ENCODE data around the gene ADGRD1.
"Not testable (repeated sequence)": the region's sequence is repeated elsewhere in the genome, so short reads cannot be mapped to it uniquely, and the experiment has no call there.

Gene ADGRD1

GRCh38 chr12:130987151-130987931 lies 33.6 kb downstream of the ADGRD1 start:
- DNase-seq (ENCODE audit: low spot score), result no peak

- DNase-seq (ENCODE audit: low spot score), result no peak
Measured at GRCh38 chr12:130988261-130988660, 34.6 kb downstream of the ADGRD1 start.

DNA sequence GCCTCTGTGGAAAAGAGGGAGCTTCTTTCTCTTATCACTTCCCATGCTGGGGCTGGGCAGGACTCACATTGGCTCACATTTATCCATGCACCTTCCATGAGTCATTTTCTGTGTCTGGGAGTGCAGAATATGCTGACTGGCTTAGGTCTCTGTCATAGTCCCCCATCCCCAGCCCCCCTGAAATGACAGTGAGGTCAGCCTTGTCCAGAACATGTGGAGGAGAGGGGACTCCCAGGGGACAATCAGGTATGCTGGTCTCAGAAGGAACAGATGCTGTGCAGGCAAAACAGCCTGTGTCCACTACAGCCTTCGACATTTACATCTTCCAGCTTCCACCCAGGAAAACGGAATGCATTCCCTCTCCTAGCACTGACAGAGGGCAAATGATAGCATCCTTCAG lies 35.0 kb downstream of the ADGRD1 start:
- no peak for DNase-seq (ENCODE audit: low spot score)

DNA sequence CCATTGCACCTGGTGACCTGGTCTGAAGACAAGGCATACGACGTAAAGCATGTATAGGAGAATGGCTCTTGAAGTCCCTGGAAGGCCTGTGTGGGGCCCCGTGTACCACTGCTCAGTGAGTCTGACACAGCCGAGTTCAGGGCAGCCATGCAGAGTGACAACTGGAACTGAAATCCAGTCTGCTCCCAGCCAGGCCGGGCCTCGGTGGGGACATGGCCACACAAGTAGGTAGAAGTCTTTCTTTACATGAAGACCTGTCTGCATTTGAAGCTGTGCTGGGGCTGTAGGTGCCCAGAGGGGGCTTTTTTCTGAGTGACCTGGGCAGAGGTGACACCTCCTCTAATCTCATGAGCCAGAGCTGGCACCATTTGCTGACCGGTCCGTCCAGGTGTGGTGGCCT lies 35.7 kb downstream of the ADGRD1 start:
- no peak for DNase-seq (ENCODE audit: low spot score)

- no peak for DNase-seq (ENCODE audit: low spot score)
Measured at GRCh38 chr12:130990034-130990433, 36.3 kb downstream of the ADGRD1 start.

- no peak for DNase-seq (ENCODE audit: low spot score)
Measured at GRCh38 chr12:130992448-130992847, 38.7 kb downstream of the ADGRD1 start.

- no peak for DNase-seq (ENCODE audit: low spot score)
Measured at GRCh38 chr12:130992979-130993538, 39.4 kb downstream of the ADGRD1 start.

DNA sequence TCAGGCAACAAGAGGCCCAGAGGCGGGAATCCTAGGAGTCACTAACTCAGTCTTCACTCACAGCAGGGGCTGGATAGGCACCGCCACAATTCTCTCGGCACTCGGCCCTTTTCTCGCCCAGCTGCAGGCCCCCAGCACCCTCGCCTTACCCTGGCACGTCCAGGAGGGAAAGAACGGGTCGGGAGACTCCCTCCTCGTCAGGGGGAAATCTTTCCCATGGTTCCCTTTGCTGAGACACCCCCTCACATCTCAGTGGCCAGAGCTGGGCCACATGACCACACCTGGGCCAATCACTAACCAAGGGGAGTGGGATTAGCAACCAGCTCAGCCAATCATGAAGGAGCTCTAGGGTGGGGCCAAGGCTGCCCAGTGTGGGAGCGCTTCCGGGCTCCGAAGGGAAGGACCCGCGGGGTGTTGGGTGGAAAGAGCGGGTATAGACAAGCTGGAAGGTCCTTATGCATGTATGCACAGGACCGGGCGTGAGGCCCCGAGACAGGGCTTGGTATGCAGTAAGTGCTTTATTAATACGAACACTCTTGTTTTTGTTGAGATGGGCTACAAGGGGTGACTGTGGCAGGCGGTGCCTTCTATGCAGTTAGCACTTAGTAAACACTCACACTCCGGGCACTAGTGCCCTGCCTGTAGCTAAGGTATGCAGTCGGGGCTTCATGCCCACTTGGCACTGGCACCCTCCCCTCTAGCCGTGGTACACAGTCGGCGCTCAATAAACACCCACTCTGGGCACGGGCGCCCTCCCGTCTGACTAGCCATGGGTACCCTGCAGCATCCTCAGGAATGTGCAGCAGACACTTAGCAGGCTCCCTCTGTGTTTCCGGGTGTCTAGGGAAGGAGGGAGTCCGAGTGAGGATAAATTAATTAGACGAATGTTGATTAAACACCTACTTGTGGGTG lies 40.3 kb downstream of the ADGRD1 start:
- DNase-seq (ENCODE audit: low spot score), result no peak

GRCh38 chr12:130994821-130995375 lies 41.2 kb downstream of the ADGRD1 start:
- DNase-seq (ENCODE audit: low spot score), result no peak

DNA sequence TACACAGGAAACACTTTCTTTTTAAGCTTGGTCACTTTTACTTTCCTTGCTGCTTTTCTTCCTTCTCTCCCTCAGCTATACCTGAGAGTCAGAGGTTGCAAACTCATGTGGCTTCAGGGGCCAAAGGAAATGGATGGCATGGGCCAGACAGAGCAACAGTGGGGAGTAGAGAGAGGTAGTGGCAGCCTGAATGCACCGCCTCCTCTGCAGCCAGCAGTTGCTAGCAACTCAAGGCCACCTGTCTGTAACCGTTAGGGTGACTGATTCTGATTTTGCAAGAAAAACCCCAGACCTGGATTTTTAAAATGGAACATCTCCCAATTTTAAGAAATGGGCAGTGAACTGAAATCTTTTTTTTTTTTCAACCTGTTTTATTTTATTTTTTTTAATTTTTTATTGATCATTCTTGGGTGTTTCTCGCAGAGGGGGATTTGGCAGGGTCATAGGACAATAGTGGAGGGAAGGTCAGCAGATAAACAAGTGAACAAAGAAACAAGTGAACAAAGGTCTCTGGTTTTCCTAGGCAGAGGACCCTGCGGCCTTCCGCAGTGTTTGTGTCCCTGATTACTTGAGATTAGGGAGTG lies 41.8 kb downstream of the ADGRD1 start:
- DNase-seq (ENCODE audit: low spot score), result not testable (repeated sequence)

DNA sequence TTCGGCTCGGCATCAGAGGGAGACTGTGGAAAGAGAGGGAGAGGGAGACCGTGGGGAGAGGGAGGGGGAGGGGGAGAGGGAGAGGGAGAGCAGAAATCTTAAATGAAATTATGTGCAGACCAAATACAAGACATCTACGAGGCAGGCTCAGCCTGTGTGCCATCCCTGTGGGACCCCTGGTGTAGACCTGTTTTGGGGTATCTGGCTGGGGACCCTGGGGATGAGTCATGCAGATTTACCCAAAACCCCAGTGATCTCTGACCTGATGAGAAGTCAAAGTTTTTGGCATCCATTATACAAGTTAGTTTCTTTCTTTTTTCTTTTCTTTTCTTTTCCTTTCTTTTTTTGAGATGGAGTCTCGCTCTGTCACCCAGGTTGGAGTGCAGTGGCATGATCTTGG lies 44.4 kb downstream of the ADGRD1 start:
- DNase-seq (ENCODE audit: low spot score), result no peak

DNA sequence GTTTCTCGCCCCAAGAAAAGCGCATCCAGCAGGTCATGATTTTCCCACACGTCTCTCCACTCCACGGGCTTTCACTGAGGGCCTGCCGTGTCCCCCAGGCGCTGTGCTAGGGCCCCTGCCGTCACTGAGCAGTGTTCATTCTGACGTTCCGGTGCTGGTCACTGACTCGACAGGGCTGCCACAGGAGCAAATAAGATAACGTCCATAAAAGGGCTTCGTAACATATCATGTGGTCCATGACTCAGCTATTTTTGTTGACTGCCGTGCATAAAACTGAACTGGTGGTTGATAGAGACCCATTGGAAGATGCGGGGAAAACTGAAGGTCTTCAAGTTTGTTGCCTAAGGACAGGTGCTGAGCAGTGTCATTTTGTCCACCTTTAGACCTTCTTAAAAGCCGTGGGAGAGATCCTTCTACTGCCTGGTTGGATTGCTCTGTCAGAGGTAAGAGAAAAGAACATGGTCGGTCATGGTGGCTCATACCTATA lies 46.3 kb downstream of the ADGRD1 start:
- DNase-seq (ENCODE audit: low spot score), result no peak

DNA sequence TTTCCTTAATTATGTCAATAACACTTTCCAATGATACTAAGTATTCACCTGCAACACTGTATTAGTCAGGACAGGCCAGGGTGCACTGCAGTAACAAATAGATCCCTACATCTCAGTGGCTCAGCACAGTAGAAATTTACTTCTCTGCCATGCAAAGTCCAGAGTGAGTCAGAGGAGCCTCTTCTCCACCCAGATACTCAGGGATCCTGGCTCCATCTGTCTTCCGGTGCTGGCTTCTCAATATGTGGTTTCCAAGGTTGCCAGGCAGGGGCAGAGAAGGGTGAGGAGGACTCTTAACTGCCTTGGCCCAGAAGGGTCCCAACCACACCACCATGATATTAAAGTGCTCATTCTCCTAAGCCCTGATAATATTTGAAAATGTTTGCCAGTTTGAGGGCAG lies 47.8 kb downstream of the ADGRD1 start:
- no peak for DNase-seq (ENCODE audit: low spot score)

- DNase-seq (ENCODE audit: low spot score), result no peak
Measured at GRCh38 chr12:131002216-131002631, 48.5 kb downstream of the ADGRD1 start.

DNA sequence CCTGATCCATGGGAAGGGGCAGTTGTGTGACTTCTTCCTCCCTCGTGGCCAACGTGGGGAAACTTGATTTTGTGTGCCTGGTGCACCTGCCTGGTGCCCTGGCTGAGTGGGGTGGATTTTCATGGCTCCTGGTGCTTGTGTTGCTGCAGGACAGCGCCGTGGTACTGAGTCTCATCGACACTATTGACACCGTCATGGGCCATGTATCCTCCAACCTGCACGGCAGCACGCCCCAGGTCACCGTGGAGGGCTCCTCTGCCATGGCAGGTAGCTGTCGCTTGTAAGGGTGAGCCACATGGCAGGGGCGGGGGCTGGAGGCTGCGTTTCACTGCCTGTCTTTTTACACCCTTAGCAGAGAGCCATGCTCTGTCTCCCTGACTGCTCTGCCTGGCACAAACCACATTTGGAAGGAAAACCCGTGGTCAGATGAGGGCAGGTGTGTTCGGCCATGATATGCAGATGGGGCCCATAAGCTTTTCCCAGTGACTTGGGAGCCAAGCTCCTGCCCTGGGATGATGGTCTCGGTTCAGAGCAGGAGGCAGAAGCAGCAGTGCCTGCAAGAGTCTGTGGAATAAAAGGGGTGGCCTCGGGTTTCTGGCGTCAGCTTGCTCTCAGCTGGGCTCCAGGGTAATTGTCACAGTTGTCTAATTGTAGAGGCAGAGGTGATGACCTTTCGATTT lies 49.5 kb downstream of the ADGRD1 start:
- DNase-seq (ENCODE audit: low spot score), result no peak

- DNase-seq (ENCODE audit: low spot score), result no peak
Measured at GRCh38 chr12:131003716-131004045, 50.0 kb downstream of the ADGRD1 start.

DNA sequence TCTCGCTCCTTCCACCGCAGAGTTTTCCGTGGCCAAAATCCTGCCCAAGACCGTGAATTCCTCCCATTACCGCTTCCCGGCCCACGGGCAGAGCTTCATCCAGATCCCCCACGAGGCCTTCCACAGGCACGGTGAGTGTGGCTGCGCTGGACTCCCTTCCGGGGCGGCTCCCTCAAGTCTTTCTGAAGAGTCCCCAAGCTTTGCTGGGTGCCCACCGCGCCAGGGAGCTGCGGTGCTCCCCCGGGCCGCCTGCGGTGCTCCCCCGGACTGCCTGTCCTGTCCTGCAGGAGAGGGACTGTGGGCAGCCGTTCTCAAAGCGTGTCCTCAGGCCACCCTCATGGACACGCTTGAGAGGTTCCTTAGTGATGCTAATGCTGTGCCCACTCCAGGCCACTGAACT lies 50.5 kb downstream of the ADGRD1 start:
- no peak for DNase-seq (ENCODE audit: low spot score)

DNA sequence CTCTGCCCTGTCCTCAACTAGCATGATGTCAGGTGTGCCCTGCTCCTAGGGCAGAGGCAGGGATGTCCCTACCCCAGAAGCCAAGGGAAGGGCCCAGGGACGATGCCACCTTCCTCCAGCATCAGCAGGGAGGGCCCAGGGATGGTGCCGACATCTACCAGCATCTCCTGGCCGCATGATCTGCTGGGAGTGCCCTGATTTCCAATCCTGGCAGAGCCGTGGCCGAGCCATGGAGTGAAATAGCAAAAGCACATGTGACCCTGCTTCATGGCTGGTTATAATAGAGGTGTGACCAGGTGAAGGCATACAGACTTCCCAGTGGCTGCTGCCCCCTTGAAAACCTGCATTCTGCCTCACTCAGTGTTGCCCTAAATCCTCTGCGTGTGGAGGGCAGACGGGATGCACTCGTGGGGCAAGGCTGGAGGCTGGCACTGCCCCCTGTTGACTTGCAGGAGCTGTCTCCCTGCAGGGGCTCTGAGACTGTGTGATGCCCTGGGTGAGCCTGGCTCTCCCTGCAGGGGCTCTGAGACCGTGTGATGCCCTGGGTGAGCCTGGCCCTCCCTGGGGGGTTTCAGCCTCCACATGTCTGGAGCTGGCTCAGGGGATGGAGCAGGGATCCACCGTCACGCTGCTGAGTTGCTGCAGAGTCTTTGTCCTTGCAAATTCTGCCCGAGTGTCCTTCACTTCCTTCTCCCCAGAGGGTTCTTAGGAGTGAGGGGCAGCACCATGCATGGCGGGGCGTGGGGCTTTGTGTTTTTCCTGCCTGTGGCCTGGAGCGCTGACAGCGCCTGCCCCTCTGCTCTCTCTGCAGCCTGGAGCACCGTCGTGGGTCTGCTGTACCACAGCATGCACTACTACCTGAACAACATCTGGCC lies 51.7 kb downstream of the ADGRD1 start:
- no peak for DNase-seq (ENCODE audit: low spot score)

GRCh38 chr12:131006036-131006735 lies 52.5 kb downstream of the ADGRD1 start:
- no peak for DNase-seq (ENCODE audit: low spot score)

Measured in GM03348 (cell line).